Measurements from ENCODE around the gene ITLN2.
"Not testable (repeated sequence)": the region's sequence is repeated elsewhere in the genome, so short reads cannot be mapped to it uniquely, and the experiment has no call there.

The ITLN2 gene

GRCh38 chr1:160952129-160952510, 2.5 kb downstream of the ITLN2 start:
- DNase-seq, result no peak

- DNase-seq, result peak; percentile 22
Observed at GRCh38 chr1:160951443-160952128, 3.0 kb downstream of the ITLN2 start.

GRCh38 chr1:160950657-160951056, 4.0 kb downstream of the ITLN2 start:
- no peak for DNase-seq

- no peak for DNase-seq
Observed at GRCh38 chr1:160949881-160950280, 4.7 kb downstream of the ITLN2 start.

- not testable (repeated sequence) for DNase-seq
Observed at GRCh38 chr1:160949216-160949880, 5.3 kb downstream of the ITLN2 start.

- DNase-seq, result not testable (repeated sequence)
Observed at GRCh38 chr1:160947174-160947759, 7.3 kb downstream of the ITLN2 start.

GRCh38 chr1:160945881-160946280, 8.7 kb downstream of the ITLN2 start:
- DNase-seq, result not testable (repeated sequence)

GRCh38 chr1:160945079-160945478, 9.5 kb downstream of the ITLN2 start:
- no peak for DNase-seq

- DNase-seq, result no peak
Observed at GRCh38 chr1:160942926-160943325, 11.7 kb downstream of the ITLN2 start.

- DNase-seq, result not testable (repeated sequence)
Observed at GRCh38 chr1:160936666-160937065, 17.9 kb downstream of the ITLN2 start.

- DNase-seq, result no peak
Observed at GRCh38 chr1:160935527-160936258, 18.9 kb downstream of the ITLN2 start.

GRCh38 chr1:160933305-160933704, 21.3 kb downstream of the ITLN2 start:
- DNase-seq, result not testable (repeated sequence)

GRCh38 chr1:160925652-160926244, 28.9 kb downstream of the ITLN2 start:
- no peak for DNase-seq

- DNase-seq, result no peak
Observed at GRCh38 chr1:160924791-160925651, 29.6 kb downstream of the ITLN2 start.

- DNase-seq, result no peak
Observed at GRCh38 chr1:160916666-160917065, 37.9 kb downstream of the ITLN2 start.

- not testable (repeated sequence) for DNase-seq
Observed at GRCh38 chr1:160913229-160913628, 41.4 kb downstream of the ITLN2 start.

- DNase-seq, result no peak
Observed at GRCh38 chr1:160911925-160912324, 42.7 kb downstream of the ITLN2 start.

- DNase-seq, result no peak
Observed at GRCh38 chr1:160911441-160911840, 43.2 kb downstream of the ITLN2 start.

GRCh38 chr1:160910170-160910750, 44.3 kb downstream of the ITLN2 start:
- DNase-seq, result no peak

GRCh38 chr1:160907976-160908375, 46.6 kb downstream of the ITLN2 start:
- no peak for DNase-seq

GRCh38 chr1:160905617-160905989, 49.0 kb downstream of the ITLN2 start:
- no peak for DNase-seq
